ENCODE measurements around the gene SLC25A11.
"Not testable (repeated sequence)": the region's sequence is repeated elsewhere in the genome, so short reads cannot be mapped to it uniquely, and the experiment has no call there.

SLC25A11 gene

DNA sequence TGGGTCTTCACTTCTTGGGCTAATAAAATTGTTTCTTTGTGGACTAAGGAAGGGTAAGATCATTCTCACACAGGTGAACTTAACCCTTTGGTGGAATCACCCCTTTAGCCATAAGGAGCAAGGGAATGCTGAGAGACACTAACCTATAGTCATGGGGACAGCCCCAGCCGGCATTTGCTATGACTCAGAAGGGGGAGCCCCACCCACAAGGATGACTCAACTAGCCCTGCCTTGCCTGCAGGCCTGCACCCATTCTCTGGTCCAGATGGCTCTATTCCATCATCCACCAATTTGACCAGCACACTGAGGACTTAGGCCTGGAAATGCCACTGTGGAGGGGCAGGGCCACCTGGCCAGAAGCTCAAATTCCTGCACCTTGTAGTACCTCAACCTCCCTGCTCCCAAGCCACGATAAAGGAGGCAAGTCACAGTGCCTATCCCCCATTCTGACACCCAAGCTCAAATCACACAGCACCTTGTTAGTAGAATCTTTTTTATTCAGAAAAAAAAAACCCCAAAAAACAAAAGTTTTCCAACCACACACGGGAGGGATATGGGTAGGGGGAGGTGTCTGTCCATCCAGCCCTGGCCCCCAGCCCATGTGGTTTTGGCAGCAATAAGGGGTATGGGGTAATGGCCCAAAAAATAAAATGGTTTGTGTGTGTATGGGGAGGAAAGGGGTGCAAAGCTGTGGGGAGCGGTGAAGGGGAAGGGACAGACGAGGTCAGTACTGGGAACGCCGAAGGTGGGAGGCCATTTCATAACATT is 5.5 kb upstream of the SLC25A11 start:
- peak; percentile 68 for DNase-seq (ENCODE audit: low read depth)

DNA sequence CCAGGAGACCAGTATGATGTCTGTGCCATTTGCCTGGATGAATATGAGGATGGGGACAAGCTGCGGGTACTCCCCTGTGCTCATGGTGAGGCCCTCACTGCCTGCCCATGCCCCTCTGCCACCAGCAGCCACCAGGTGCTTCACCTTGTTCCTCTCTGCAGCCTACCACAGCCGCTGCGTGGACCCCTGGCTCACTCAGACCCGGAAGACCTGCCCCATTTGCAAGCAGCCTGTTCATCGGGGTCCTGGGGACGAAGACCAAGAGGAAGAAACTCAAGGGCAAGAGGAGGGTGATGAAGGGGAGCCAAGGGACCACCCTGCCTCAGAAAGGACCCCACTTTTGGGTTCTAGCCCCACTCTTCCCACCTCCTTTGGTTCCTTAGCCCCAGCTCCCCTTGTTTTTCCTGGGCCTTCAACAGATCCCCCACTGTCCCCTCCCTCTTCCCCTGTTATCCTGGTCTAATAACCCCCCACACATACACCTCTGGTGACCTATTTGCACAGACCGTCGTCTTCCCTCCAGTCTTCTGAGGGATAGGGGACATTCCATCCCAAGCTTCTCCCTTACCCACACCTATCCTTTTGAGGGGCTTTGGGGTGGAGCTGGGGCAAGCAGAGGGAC is 4.8 kb upstream of the SLC25A11 start:
- no peak for DNase-seq (ENCODE audit: low read depth)

GRCh38 chr17:4944163-4944553 is 4.3 kb upstream of the SLC25A11 start:
- no peak for DNase-seq (ENCODE audit: low read depth)

GRCh38 chr17:4942760-4943508 is 3.1 kb upstream of the SLC25A11 start:
- DNase-seq (ENCODE audit: low read depth), result no peak

GRCh38 chr17:4941319-4941610 is 1.4 kb upstream of the SLC25A11 start:
- no peak for DNase-seq (ENCODE audit: low read depth)

DNA sequence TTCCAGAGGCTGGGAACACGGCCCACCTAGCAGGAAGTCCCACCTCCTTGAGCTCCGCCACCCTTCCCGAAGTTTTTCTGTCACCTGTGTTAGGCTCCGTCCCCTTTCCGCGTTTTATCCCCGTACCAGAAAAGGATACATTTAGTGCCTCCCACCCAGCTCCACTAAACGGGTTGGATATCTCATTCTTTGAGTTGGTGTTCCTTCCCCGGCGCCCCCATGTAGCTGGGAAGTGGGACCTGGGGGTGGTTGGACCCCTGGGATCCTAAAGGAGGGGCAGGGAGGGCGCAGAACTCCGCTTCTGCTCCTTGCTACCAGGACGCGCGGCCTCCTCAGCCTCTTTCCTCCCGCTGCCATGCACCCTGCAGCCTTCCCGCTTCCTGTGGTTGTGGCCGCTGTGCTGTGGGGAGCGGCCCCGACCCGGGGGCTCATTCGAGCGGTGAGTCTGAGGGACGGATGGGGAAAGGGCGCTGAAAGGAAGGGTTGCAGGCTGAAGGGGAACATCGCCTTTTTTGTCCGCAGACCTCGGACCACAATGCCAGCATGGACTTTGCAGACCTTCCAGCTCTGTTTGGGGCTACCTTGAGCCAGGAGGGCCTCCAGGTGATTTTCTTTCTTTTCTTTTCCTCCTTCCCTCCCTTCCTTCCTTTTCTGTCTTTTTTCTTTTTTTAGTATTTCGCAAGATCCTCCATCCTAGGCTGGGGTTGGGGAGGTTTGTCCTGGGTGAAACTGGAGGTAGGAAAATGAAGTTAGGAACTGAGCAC is 891 bp upstream of the SLC25A11 start:
- no peak for DNase-seq (ENCODE audit: low read depth)

DNA sequence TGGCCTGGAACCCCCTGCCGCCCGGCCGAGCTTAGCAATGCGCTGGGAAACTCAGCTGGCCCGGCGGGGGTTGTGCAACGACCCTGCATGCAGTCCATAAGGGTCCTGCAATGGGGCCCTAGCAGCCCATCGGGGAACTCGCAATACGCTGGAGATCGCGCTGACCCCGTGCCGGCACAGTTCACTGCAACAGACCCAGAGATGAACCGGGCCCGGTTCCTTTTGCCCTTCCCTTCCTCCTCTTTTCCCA is 375 bp downstream of the SLC25A11 start:
- no peak for DNase-seq (ENCODE audit: low read depth)

DNA sequence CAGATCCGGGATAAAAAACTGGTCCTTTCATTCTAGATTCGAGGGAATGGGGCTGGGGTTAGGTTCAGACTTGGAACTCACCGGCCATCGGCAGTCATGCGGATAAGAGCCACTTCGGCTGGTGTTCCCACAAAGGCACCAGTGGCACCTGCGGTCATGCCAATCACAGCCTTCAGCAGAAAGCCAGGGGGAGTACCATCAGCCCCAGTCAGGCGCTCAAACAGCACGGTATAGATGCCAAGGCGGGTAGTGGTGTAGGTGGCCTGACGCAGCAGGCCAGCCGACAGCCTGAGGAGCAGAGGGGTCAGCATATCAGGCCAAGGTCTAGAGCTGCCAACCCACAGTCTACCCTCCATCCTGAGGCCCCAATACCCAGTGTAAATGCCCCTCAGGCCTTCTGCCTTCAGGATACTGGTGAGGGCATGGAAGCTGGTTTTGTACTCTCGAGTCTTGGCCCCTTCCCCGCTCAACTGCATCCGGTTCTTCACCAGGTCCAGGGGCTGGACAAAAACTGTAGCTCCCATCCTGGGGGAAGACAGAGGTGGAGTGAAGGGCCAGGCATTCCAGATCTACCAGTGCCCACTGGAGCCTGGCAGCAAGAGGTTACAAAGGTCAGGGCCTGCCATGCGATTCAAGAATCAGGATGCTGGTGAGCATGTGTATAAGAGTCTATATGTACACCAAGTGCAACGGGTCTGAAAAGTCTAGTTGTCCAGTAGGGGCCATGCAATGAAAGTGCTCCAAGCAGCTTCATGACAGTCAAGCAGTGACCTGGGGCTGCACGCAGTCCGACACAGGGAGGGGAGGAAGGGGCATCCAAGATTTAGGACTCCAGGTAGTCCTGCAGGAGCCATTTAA is 929 bp downstream of the SLC25A11 start:
- DNase-seq (ENCODE audit: low read depth), result no peak

- DNase-seq (ENCODE audit: low read depth), result no peak
These were observed 1.8 kb downstream of the SLC25A11 start for GRCh38 chr17:4938069-4938491.

- no peak for DNase-seq (ENCODE audit: low read depth)
These were observed 2.3 kb downstream of the SLC25A11 start for GRCh38 chr17:4937553-4937952.

- DNase-seq (ENCODE audit: low read depth), result no peak
These were observed 3.4 kb downstream of the SLC25A11 start for GRCh38 chr17:4936436-4936835.

DNA sequence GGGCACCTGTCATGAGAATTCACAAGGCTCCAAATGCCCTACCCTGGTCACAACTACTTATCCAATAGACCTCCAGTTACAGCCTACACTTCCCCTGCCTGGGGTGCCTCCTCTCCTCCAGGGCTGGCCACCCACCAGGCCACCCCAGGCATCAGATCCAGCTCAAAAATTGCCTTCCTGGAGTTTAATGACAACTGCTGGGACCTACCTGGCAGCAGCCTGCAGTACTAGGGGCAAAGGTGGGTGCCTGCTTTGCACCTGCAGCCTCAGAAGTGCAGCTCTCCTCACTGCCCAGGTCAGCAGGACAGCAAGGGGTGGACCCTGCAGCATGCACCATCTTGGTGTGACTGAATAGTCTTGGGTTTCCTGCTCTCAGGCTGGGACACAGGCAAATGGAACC is 4.2 kb downstream of the SLC25A11 start:
- DNase-seq (ENCODE audit: low read depth), result no peak

DNA sequence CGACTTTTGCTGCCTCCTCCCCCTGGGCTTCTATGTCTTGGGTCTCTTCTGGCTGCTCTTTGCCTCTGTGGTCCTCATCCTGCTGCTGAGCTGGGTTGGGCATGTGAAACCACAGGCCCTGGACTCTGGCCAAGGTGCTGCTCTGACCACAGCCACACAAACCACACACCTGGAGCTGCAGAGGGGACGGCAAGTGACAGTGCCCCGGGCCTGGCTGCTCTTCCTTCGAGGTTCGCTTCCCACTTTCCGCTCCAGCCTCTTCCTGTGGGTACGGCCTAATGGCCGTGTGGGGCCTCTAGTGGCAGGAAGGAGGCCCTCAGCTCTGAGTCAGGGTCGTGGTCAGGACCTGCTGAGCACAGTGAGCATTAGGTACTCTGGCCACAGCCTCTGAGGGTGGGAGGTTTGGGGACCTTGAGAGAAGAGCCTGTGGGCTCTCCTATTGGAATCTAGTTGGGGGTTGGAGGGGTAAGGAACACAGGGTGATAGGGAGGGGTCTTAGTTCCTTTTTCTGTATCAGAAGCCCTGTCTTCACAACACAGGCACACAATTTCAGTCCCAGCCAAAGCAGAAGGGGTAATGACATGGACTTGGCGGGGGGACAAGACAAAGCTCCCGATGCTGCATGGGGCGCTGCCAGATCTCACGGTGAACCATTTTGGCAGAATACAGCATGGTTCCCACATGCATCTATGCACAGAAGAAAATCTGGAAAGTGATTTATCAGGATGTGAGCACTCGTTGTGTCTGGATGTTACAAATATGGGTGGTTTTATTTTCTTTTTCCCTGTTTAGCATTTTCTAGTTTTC is 5.5 kb downstream of the SLC25A11 start:
- no peak for DNase-seq (ENCODE audit: low read depth)

DNA sequence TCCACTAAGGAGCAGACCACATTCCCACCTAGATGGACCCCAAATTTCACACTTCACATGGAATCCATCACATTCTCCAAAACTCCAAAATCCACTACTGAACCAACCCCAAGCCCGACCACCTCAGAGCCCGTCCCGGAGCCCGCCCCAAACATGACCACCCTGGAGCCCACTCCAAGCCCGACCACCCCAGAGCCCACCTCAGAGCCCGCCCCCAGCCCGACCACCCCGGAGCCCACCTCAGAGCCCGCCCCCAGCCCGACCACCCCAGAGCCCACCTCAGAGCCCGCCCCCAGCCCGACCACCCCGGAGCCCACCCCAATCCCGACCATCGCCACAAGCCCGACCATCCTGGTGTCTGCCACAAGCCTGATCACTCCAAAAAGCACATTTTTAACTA is 6.2 kb downstream of the SLC25A11 start:
- no peak for DNase-seq (ENCODE audit: low read depth)

GRCh38 chr17:4932756-4933155 is 7.1 kb downstream of the SLC25A11 start:
- DNase-seq (ENCODE audit: low read depth), result no peak

GRCh38 chr17:4931963-4932362 is 7.9 kb downstream of the SLC25A11 start, which contains the start of gene GP1BA:
GP1BA (plus strand) TSS chr17:4932277; CDS start chr17:4932605, 328 bp downstream.
- DNase-seq (ENCODE audit: low read depth), result no peak

DNA sequence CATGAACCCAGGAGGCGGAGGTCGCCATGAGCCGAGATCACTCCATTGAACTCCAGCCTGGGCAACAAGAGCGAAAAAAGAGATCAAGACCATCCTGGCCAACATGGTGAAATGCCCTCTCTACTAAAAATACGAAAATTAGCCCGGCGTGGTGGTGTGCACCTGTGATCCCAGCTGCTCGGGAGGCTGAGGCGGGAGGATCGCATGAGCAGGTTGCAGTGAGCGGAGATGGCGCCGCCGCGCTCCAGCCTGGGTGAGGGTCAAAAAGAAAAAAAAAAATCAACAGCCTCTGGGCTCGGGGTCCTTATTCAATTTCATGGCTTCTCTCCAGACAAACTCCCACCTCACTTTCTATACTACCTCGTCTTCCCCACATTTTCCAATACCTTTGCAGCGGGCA is 11.0 kb downstream of the SLC25A11 start:
- no peak for DNase-seq (ENCODE audit: low read depth)

- not testable (repeated sequence) for DNase-seq (ENCODE audit: low read depth)
These were observed 13.1 kb downstream of the SLC25A11 start for GRCh38 chr17:4926577-4927335.

DNA sequence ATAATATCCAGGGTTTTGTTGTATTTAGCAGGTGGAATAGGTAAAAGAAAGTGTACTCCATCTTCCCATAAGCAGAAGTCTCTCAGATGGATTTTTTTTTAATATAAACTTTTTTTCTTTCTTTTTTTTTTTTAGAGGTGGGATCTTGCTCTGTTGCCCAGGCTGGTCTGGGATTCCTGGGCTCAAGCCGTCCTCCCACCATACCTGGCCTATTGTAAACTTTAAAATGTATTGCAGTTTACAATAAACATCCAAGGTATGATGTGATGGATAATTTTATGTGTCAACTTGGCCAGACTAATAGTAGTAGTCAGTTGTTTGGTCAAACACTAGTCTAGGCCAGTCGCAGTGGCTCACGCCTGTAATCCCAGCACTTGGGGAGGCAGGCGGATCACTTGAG is 18.5 kb downstream of the SLC25A11 start:
- DNase-seq (ENCODE audit: low read depth), result no peak

DNA sequence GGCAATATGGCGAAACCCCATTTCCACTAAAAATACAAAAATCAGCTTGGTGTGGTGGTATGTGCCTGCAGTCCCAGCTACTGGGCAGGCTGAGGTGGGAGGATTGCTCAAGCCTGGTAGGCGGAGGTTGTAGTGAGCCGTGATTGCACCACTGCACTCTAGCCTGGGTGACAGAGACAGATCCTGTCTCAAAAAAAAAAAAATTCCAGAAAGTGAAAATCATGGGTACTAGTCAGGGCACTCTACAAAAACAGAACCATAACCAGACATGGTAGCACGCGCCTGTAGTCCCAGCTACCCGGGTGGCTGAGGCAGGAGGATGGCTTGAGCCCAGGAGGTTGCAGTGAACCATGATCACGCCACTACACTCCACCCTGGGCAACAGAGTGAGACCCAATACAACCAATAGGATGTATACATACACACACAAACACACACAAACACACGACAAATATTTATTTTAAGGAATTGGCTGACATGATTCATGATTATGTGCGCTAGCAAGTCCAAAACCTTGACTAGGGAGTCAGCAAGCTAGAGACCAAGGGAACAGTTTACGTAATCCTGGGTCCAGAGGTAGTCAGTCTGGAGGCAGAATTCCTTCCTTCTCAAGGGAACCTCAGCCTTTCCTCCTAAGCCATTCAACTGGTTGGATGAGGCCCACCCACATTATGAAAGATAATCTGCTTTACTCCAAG is 19.3 kb downstream of the SLC25A11 start:
- DNase-seq (ENCODE audit: low read depth), result no peak
